ENCODE results near the gene NCAPD3.

The NCAPD3 gene

GRCh38 chr11:134252346-134253187, 28.8 kb upstream of the NCAPD3 start:
- DNase-seq (ENCODE audit: low spot score), result no peak

- no peak for DNase-seq (ENCODE audit: low spot score)
These were observed 26.9 kb upstream of the NCAPD3 start for GRCh38 chr11:134250675-134251074.

- DNase-seq (ENCODE audit: low spot score), result no peak
These were observed 26.5 kb upstream of the NCAPD3 start for GRCh38 chr11:134250246-134250645.

- peak; percentile 36 for DNase-seq (ENCODE audit: low spot score)
These were observed 25.2 kb upstream of the NCAPD3 start for GRCh38 chr11:134248910-134249480.

- no peak for DNase-seq (ENCODE audit: low spot score)
These were observed 22.9 kb upstream of the NCAPD3 start for GRCh38 chr11:134246678-134247077.

GRCh38 chr11:134246100-134246499, 22.3 kb upstream of the NCAPD3 start:
- no peak for DNase-seq (ENCODE audit: low spot score)

GRCh38 chr11:134245434-134245833, 21.7 kb upstream of the NCAPD3 start:
- no peak for DNase-seq (ENCODE audit: low spot score)

GRCh38 chr11:134244593-134244992, 20.8 kb upstream of the NCAPD3 start:
- no peak for DNase-seq (ENCODE audit: low spot score)

- DNase-seq (ENCODE audit: low spot score), result no peak
These were observed 20.1 kb upstream of the NCAPD3 start for GRCh38 chr11:134243913-134244312.

- no peak for DNase-seq (ENCODE audit: low spot score)
These were observed 18.6 kb upstream of the NCAPD3 start for GRCh38 chr11:134242376-134242775.

- DNase-seq (ENCODE audit: low spot score), result no peak
These were observed 16.8 kb upstream of the NCAPD3 start for GRCh38 chr11:134240592-134240991.

- no peak for DNase-seq (ENCODE audit: low spot score)
These were observed 15.2 kb upstream of the NCAPD3 start for GRCh38 chr11:134238956-134239355.

- DNase-seq (ENCODE audit: low spot score), result no peak
These were observed 13.8 kb upstream of the NCAPD3 start for GRCh38 chr11:134237557-134237922.

GRCh38 chr11:134236834-134237556, 13.2 kb upstream of the NCAPD3 start:
- DNase-seq (ENCODE audit: low spot score), result no peak

GRCh38 chr11:134235399-134235798, 11.6 kb upstream of the NCAPD3 start:
- no peak for DNase-seq (ENCODE audit: low spot score)

- no peak for DNase-seq (ENCODE audit: low spot score)
These were observed 10.0 kb upstream of the NCAPD3 start for GRCh38 chr11:134233729-134234179.

GRCh38 chr11:134231958-134232659, 8.3 kb upstream of the NCAPD3 start:
- DNase-seq (ENCODE audit: low spot score), result no peak

GRCh38 chr11:134230339-134230738, 6.6 kb upstream of the NCAPD3 start:
- DNase-seq (ENCODE audit: low spot score), result no peak

GRCh38 chr11:134229126-134229790, 5.5 kb upstream of the NCAPD3 start:
- DNase-seq (ENCODE audit: low spot score), result no peak

GRCh38 chr11:134228625-134229024, 4.9 kb upstream of the NCAPD3 start:
- DNase-seq (ENCODE audit: low spot score), result no peak

- DNase-seq (ENCODE audit: low spot score), result no peak
These were observed 3.1 kb upstream of the NCAPD3 start for GRCh38 chr11:134226806-134227325.

Data from activated CD4-positive, alpha-beta T cell treated with anti-CD3 and anti-CD28 coated beads, Interleukin-2, Interleukin-4, amounts not matched to agents 100 ng/mL and 50 ng/mL, durations not matched to agents 16 hours and 8 hours (primary cell).